Tibial nerve (tissue), 4 donors: ENCODE measurements around the gene ERBB4. TPM values are rescaled to one million over a fixed set of nuclear protein-coding genes. Genes with fewer than 3 reads are reported as not detected.

Experiments used
- DNase-seq, 2 donors: peaks; one replicate each; pipeline ENCODE4 v3.0.0-alpha.2; 2019; ENCODE audit warnings: low spot score in 2 of 2
- H3K27ac ChIP-seq, 4 donors: fragments of 200-600 bp; sonication (generic) in 3 of 4; one replicate each; pipeline ENCODE4 v1.5.1; 2017 to 2019; ENCODE audit warnings: mild to moderate bottlenecking in 1 of 4
- H3K27me3 ChIP-seq, 2 donors: fragments of 200-600 bp; sonication (generic) in 1 of 2; one replicate each; pipeline versions ENCODE4 v1.5.1 to v1.6.0; 2017 to 2019
- H3K36me3 ChIP-seq, 3 donors: fragments of 200-600 bp; sonication (generic); one replicate each; pipeline ENCODE4 v1.5.1; 2018 to 2019
- H3K4me1 ChIP-seq, 4 donors: fragments of 200-600 bp; sonication (generic) in 3 of 4; one replicate each; pipeline ENCODE4 v1.5.1; 2017 to 2019
- H3K4me3 ChIP-seq, 4 donors: fragments of 200-600 bp; sonication (generic) in 3 of 4; one replicate each; pipeline ENCODE4 v1.5.1; 2017 to 2019; ENCODE audit warnings: mild to moderate bottlenecking in 1 of 4, moderate library complexity in 1 of 4
- H3K9me3 ChIP-seq, 4 donors: fragments of 200-600 bp; sonication (generic) in 3 of 4; one replicate each; pipeline ENCODE4 v1.5.1; 2017 to 2019
- CTCF ChIP-seq, 5 experiments: fragments of 200-600 bp in 3 of 5; fragments of 450-650 bp in 2 of 5; sonication (generic) in 3 of 5; IDR thresholded peaks; one replicate each; pipeline ENCODE4 v1.5.1; 2016 to 2019; ENCODE audit warnings: antibody characterized with exemption in 5 of 5, mild to moderate bottlenecking in 3 of 5, moderate library complexity in 2 of 5
- EP300 ChIP-seq, 2 donors: sonication (generic); formaldehyde crosslinking; IDR thresholded peaks; one replicate each; pipeline ENCODE4 v1.6.1; 2017; ENCODE audit warnings: antibody characterized with exemption in 2 of 2, mild to moderate bottlenecking in 1 of 2
- POLR2A ChIP-seq, 2 donors: fragments of 450-650 bp; IDR thresholded peaks; one replicate each; pipeline ENCODE4 v1.6.1; 2017; ENCODE audit warnings: antibody characterized with exemption in 2 of 2, mild to moderate bottlenecking in 2 of 2, moderate library complexity in 2 of 2
- WGBS, 2 donors: methylation state at CpG; one replicate each; pipeline ENCODE4 v1.1.5; 2018; 5-methylcytosine and 5-hydroxymethylcytosine counted together
- total RNA-seq, 4 donors: library from RNA; depleted of rRNA; stranded (reverse); fragments of >200 nt; gene quantifications; one replicate each; pipeline ENCODE4 v1.1.0, GENCODE V29; 2016

Gene ERBB4
- total RNA-seq, 4 donors from 2014 or later = 2.4 to 3.3 (median 2.9) TPM

- WGBS, 2 donors = 17 to 22% methylated on average over 2 of the region's 2 CpGs
- H3K4me3 ChIP-seq = no peak overlapping the region
These were observed 201.6 kb downstream of the ERBB4 start for GRCh38 chr2:212337036-212337435.

GRCh38 chr2:212330263-212330662 is 208.3 kb downstream of the ERBB4 start:
- H3K9me3 ChIP-seq = no peaks in the 10 kb centered on the region

More at GRCh38 chr2:212337036-212337435, 201.6 kb downstream of the ERBB4 start:
- DNase-seq = no peak
- H3K36me3 ChIP-seq = no peaks in the 10 kb centered on the region
- peaks cover 0 to 10% (median 0%) of the 10 kb centered on the region in 4 donors for H3K4me1 ChIP-seq
- no peaks in the 10 kb centered on the region for H3K9me3 ChIP-seq
- TF ChIP-seq EP300 (IDR thresholded peaks at IDR 0.05) (no peak), CTCF (IDR thresholded peaks at IDR 0.05) (no peak), POLR2A (IDR thresholded peaks at IDR 0.05) (no peak)
- no peaks in the 10 kb centered on the region for H3K27me3 ChIP-seq
- no peak overlapping the region for H3K27ac ChIP-seq

GRCh38 chr2:212328712-212329496 is 209.7 kb downstream of the ERBB4 start:
- TF ChIP-seq CTCF (IDR thresholded peaks at IDR 0.05) (no peak), EP300 (IDR thresholded peaks at IDR 0.05) (no peak), POLR2A (IDR thresholded peaks at IDR 0.05) (no peak)
- H3K9me3 ChIP-seq = no peaks in the 10 kb centered on the region
- DNase-seq = no peak
- H3K36me3 ChIP-seq = no peaks in the 10 kb centered on the region
- no peaks in the 10 kb centered on the region for H3K4me1 ChIP-seq
- no peak overlapping the region for H3K27ac ChIP-seq
- H3K27me3 ChIP-seq = no peaks in the 10 kb centered on the region
- no peak overlapping the region for H3K4me3 ChIP-seq

More at GRCh38 chr2:212330263-212330662, 208.3 kb downstream of the ERBB4 start:
- Histone ChIP-seq H3K4me3 (no peak overlapping the region), H3K27me3 (no peaks in the 10 kb centered on the region), H3K4me1 (no peaks in the 10 kb centered on the region), H3K27ac (no peak overlapping the region), H3K36me3 (no peaks in the 10 kb centered on the region)
- TF ChIP-seq CTCF (IDR thresholded peaks at IDR 0.05) (no peak), EP300 (IDR thresholded peaks at IDR 0.05) (no peak)
- DNase-seq = no peak
- WGBS, 2 donors = 69 to 72% methylated on average over 4 of the region's 4 CpGs

GRCh38 chr2:212328136-212328535 is 210.5 kb downstream of the ERBB4 start:
- Histone ChIP-seq H3K27ac (no peak overlapping the region), H3K4me3 (no peak overlapping the region), H3K9me3 (no peaks in the 10 kb centered on the region), H3K27me3 (no peaks in the 10 kb centered on the region), H3K36me3 (no peaks in the 10 kb centered on the region), H3K4me1 (no peaks in the 10 kb centered on the region)
- TF ChIP-seq CTCF (IDR thresholded peaks at IDR 0.05) (no peak), POLR2A (IDR thresholded peaks at IDR 0.05) (no peak), EP300 (IDR thresholded peaks at IDR 0.05) (no peak)
- no peak for DNase-seq
- 69 to 83% methylated on average over 2 of the region's 2 CpGs for WGBS, 2 donors

- Histone ChIP-seq H3K36me3 (no peaks in the 10 kb centered on the region), H3K27ac (no peak overlapping the region), H3K9me3 (no peaks in the 10 kb centered on the region), H3K27me3 (no peaks in the 10 kb centered on the region), H3K4me1 (no peaks in the 10 kb centered on the region), H3K4me3 (no peak overlapping the region)
- TF ChIP-seq EP300 (IDR thresholded peaks at IDR 0.05) = no peak
- no peak for TF ChIP-seq CTCF (IDR thresholded peaks at IDR 0.05)
- no peak for TF ChIP-seq POLR2A (IDR thresholded peaks at IDR 0.05)
- WGBS, 2 donors = 55 to 62% methylated on average over 4 of the region's 4 CpGs
- DNase-seq = no peak
These were observed 211.3 kb downstream of the ERBB4 start for GRCh38 chr2:212327171-212327809.
